Endothelial cell of umbilical vein (primary cell): ENCODE results near the gene SP6. TPM values are rescaled to one million over a fixed set of nuclear protein-coding genes. Genes with fewer than 3 reads are reported as not detected.

ENCODE experiments used
- BruUV-seq: library from RNA; stranded (reverse); fragments of 400-500 nt; replicated peaks from 2 replicates; lab custom pipeline; 2021; lab: Mats Ljungman, UMichigan
- CTCF ChIA-PET: fragments of 300-600, 350-600 bp; sonication (Branson Sonifier 250); formaldehyde crosslinking; loops from one replicate; lab custom pipeline; 2021; ENCODE audit warnings: antibody characterized with exemption, inconsistent platforms; lab: Charles Lee
- POLR2A ChIA-PET: fragments of 300-600, 350-600 bp; sonication (Branson Sonifier 250); formaldehyde crosslinking; loops from one replicate; lab custom pipeline; 2021; ENCODE audit warnings: antibody characterized with exemption, inconsistent platforms; lab: Charles Lee
- DNase-seq: peaks from one replicate; pipeline ENCODE4 v3.0.0-alpha.2; 2011; ENCODE audit warnings: low read depth, low spot score
- FAIRE-seq: peaks from 2 replicates; lab custom pipeline; 2011; peaks lifted over from hg19 to GRCh38; lab: Jason Lieb, UNC
- H2AFZ ChIP-seq: 2 replicates; pipeline ENCODE4 v1.6.0; 2012; ENCODE audit warnings: low read depth, low read length, control low read depth, inconsistent platforms
- H3K27ac ChIP-seq: 2 replicates; pipeline ENCODE4 v1.5.1; 2011; ENCODE audit warnings: low read depth, mild to moderate bottlenecking, control low read depth, low read length, moderate library complexity; ENCODE audit not compliant: insufficient read depth
- H3K27me3 ChIP-seq, 2 experiments: 2 replicates each; pipeline versions ENCODE4 v1.6.0 to v1.6.1; 2011; ENCODE audit warnings: low read length in 2 of 2, mixed read lengths in 1 of 2; ENCODE audit not compliant: control insufficient read depth in 2 of 2, insufficient read depth in 2 of 2
- H3K36me3 ChIP-seq, 2 experiments: 2 replicates in 1 of 2; 3 replicates in 1 of 2; pipeline ENCODE4 v1.5.1; 2011; ENCODE audit warnings: low read length in 2 of 2, mild to moderate bottlenecking in 1 of 2, moderate library complexity in 1 of 2; ENCODE audit not compliant: control insufficient read depth in 2 of 2, insufficient read depth in 2 of 2; ENCODE audit errors: extremely low read depth in 1 of 2
- H3K4me1 ChIP-seq: 3 replicates; pipeline ENCODE4 v1.5.1; 2011; ENCODE audit warnings: mild to moderate bottlenecking, low read length; ENCODE audit not compliant: control insufficient read depth, insufficient read depth; ENCODE audit errors: extremely low read depth
- H3K4me2 ChIP-seq: 2 replicates; pipeline ENCODE4 v1.6.1; 2011; ENCODE audit warnings: low read length, control low read depth, mixed read lengths; ENCODE audit not compliant: insufficient read depth
- H3K4me3 ChIP-seq, 3 experiments: fragments of 200-600 bp in 1 of 3; sonication (generic), shearing (Covaris generic) in 1 of 3; replicated peaks in 1 of 3; 2 replicates each; pipeline ENCODE4 v1.5.1; 2011 to 2016; ENCODE audit warnings: control low read depth in 3 of 3, low read length in 3 of 3, mild to moderate bottlenecking in 2 of 3, inconsistent platforms in 1 of 3, low read depth in 1 of 3, moderate library complexity in 1 of 3; ENCODE audit not compliant: insufficient read depth in 1 of 3
- H3K79me2 ChIP-seq: 2 replicates; pipeline ENCODE4 v1.6.0; 2012; ENCODE audit warnings: low read length, inconsistent platforms; ENCODE audit not compliant: control insufficient read depth, insufficient read depth
- H3K9ac ChIP-seq: replicated peaks from 2 replicates; pipeline ENCODE3; 2011; ENCODE audit warnings: low read length, control low read depth; ENCODE audit not compliant: insufficient read depth; ENCODE audit errors: extremely low read depth
- H3K9me1 ChIP-seq: replicated peaks from 3 replicates; pipeline ENCODE4 v1.6.0; 2011; ENCODE audit warnings: mild to moderate bottlenecking, low read length; ENCODE audit not compliant: control insufficient read depth, insufficient read depth; ENCODE audit errors: extremely low read depth
- H3K9me3 ChIP-seq: replicated peaks from 2 replicates; pipeline ENCODE4 v1.5.1; 2012; ENCODE audit warnings: low read length, inconsistent platforms; ENCODE audit not compliant: control insufficient read depth, insufficient read depth
- H4K20me1 ChIP-seq: replicated peaks from 2 replicates; pipeline ENCODE3; 2011; ENCODE audit warnings: mild to moderate bottlenecking, low read length; ENCODE audit not compliant: control insufficient read depth, insufficient read depth; ENCODE audit errors: extremely low read depth
- CTCF ChIP-seq, 2 donors: IDR thresholded peaks; 1 replicate in 1 of 2; 2 replicates in 1 of 2; pipeline ENCODE4 v1.5.1; 2011; ENCODE audit warnings: low read length in 2 of 2, mild to moderate bottlenecking in 2 of 2, moderate library complexity in 2 of 2, control low read depth in 1 of 2, inconsistent platforms in 1 of 2, low read depth in 1 of 2; ENCODE audit not compliant: insufficient read depth in 1 of 2; ENCODE audit errors: extremely low read depth in 1 of 2
- EZH2 ChIP-seq: IDR thresholded peaks from 2 replicates; pipeline ENCODE4 v1.6.1; 2012; ENCODE audit warnings: borderline replicate concordance, low read depth, mild to moderate bottlenecking, moderate library complexity, low read length, inconsistent platforms; ENCODE audit not compliant: severe bottlenecking
- FOS ChIP-seq: IDR thresholded peaks from 2 replicates; pipeline ENCODE4 v1.6.1; 2011; ENCODE audit warnings: mild to moderate bottlenecking, low read length, moderate library complexity, borderline replicate concordance; ENCODE audit not compliant: insufficient read depth
- GATA2 ChIP-seq: IDR thresholded peaks from 2 replicates; pipeline ENCODE4 v1.7.0; 2011; ENCODE audit warnings: low read depth, mild to moderate bottlenecking, moderate library complexity, mixed read lengths, low read length; ENCODE audit not compliant: insufficient read length, insufficient read depth
- JUN ChIP-seq: IDR thresholded peaks from 2 replicates; pipeline ENCODE4 v1.6.1; 2011; ENCODE audit warnings: borderline replicate concordance, low read depth; ENCODE audit not compliant: insufficient read length, insufficient read depth
- MYC ChIP-seq: IDR thresholded peaks from one replicate; pipeline ENCODE4 v1.6.1; 2011; ENCODE audit warnings: mild to moderate bottlenecking, low read depth, low read length
- POLR2A ChIP-seq: IDR thresholded peaks from 2 replicates; pipeline ENCODE4 v1.6.1; 2012; ENCODE audit warnings: low read depth, mild to moderate bottlenecking, control low read depth, low read length
- POLR2AphosphoS5 ChIP-seq: IDR thresholded peaks from 2 replicates; pipeline ENCODE4 v1.6.1; 2012; ENCODE audit warnings: low read depth, mild to moderate bottlenecking, control low read depth, low read length, moderate library complexity; ENCODE audit not compliant: insufficient read depth
- dilution Hi-C: fragments of 300-500 bp; cut with MboI; formaldehyde crosslinking; loops from one replicate; pipeline ENCODE4 v1.15.0; 2019; ENCODE audit warnings: low sequenced_read_pairs; ENCODE audit not compliant: extremely low pct_ligation_motif_present
- intact Hi-C: fragments of 100-400 bp; cut with micrococcal nuclease; formaldehyde crosslinking; loops from one replicate; pipeline ENCODE4 v1.10.0; 2022
- polyA plus RNA-seq, 4 experiments: library from polyadenylated mRNA; depleted of rRNA in 3 of 4; stranded (reverse) in 3 of 4; unstranded in 1 of 4; fragments of >200 nt; gene quantifications; 2 replicates each; pipeline versions ENCODE4 v1.2.1 to v1.2.3, GENCODE V29; 2011 to 2012; ENCODE audit warnings: missing spikeins in 1 of 4
- total RNA-seq: library from RNA; stranded (reverse); gene quantifications from 2 replicates; pipeline ENCODE4 v1.2.3, GENCODE V29; 2021
- TF ChIP-seq, protein P1 (sequence below): IDR thresholded peaks from 2 replicates; pipeline ENCODE4 v1.6.1; 2011; ENCODE audit not compliant: insufficient read depth, insufficient read length

SP6 gene
- total and polyA plus RNA-seq, 2 donors (not counting 3 experiments of a cell fraction or from before 2014, with no cell fraction given) = 0.11 to 1.3 TPM

- no peaks in the 10 kb centered on the region for H3K9me3 ChIP-seq
- H3K9me1 ChIP-seq = no peaks in the 10 kb centered on the region
- no peaks in the 10 kb centered on the region for H3K27me3 ChIP-seq
- no peak overlapping the region for H3K4me2 ChIP-seq
- POLR2A ChIA-PET = no interaction called here
- no peak overlapping the region for H3K4me3 ChIP-seq
- H3K36me3 ChIP-seq = peaks cover 3 to 49% of the 10 kb centered on the region in 2 experiments
- H4K20me1 ChIP-seq = no peaks in the 10 kb centered on the region
- H3K27ac ChIP-seq = no peak overlapping the region
- intact Hi-C loops = no loop called here
- CTCF ChIA-PET = no interaction called here
- no TSS peak for BruUV-seq
- TF ChIP-seq JUN = no peak
- no peak for TF ChIP-seq CTCF (IDR thresholded peaks at IDR 0.05; ENCODE audit: extremely low read depth in 1 of 2, insufficient read depth in 1 of 2, low read depth in 1 of 2, low read length in 2 of 2)
- TF ChIP-seq FOS = no peak
- TF ChIP-seq GATA2 = no peak
- TF ChIP-seq POLR2AphosphoS5 = no peak
- no peak for TF ChIP-seq MYC
- no peak for TF ChIP-seq POLR2A
- no peak for TF ChIP-seq EZH2
- TF ChIP-seq, protein P1, sequence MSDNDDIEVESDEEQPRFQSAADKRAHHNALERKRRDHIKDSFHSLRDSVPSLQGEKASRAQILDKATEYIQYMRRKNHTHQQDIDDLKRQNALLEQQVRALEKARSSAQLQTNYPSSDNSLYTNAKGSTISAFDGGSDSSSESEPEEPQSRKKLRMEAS = no peak
- DNase-seq = no peak
- H3K4me1 ChIP-seq = peaks cover 12% of the 10 kb centered on the region
- FAIRE-seq = no peak
- no peak overlapping the region for H2AFZ ChIP-seq
- no peak overlapping the region for H3K9ac ChIP-seq
- H3K79me2 ChIP-seq = peaks cover 9% of the 10 kb centered on the region
- dilution Hi-C loops = no loop called here
Observed at GRCh38 chr17:47816947-47817346, 34.0 kb downstream of the SP6 start.
